H9 (cell line): ENCODE measurements around the gene ZNF804A. TPM values are rescaled to one million over a fixed set of nuclear protein-coding genes. Genes with fewer than 3 reads are reported as not detected.

Source experiments
- DNase-seq: peaks from one replicate; pipeline ENCODE4 v3.0.0-alpha.2; 2017
- H2AFZ ChIP-seq: one replicate; pipeline ENCODE4 v1.6.1; 2013; ENCODE audit warnings: mild to moderate bottlenecking, low read length, control low read depth, moderate library complexity
- H2AK5ac ChIP-seq: 2 replicates; pipeline ENCODE4 v1.6.1; 2013; ENCODE audit warnings: low read length, control low read depth, mixed read lengths; ENCODE audit not compliant: insufficient read length
- H2BK120ac ChIP-seq: one replicate; pipeline ENCODE4 v1.6.1; 2013; ENCODE audit warnings: low read depth, mild to moderate bottlenecking, low read length, control low read depth, inconsistent platforms; ENCODE audit not compliant: poor library complexity, severe bottlenecking
- H2BK12ac ChIP-seq: 2 replicates; pipeline ENCODE4 v1.6.1; 2013; ENCODE audit warnings: low read length, control low read depth, mixed read lengths, low read depth; ENCODE audit not compliant: insufficient read length
- H2BK15ac ChIP-seq: 2 replicates; pipeline ENCODE4 v1.6.1; 2013; ENCODE audit warnings: low read depth, low read length, control low read depth
- H2BK20ac ChIP-seq: one replicate; pipeline ENCODE4 v1.6.1; 2013; ENCODE audit warnings: low read depth, mild to moderate bottlenecking, low read length, control low read depth, inconsistent platforms; ENCODE audit not compliant: poor library complexity, severe bottlenecking
- H2BK5ac ChIP-seq: 2 replicates; pipeline ENCODE4 v1.6.1; 2013; ENCODE audit warnings: low read length, control low read depth, mixed read lengths; ENCODE audit not compliant: insufficient read length
- H3K14ac ChIP-seq: 2 replicates; pipeline ENCODE4 v1.6.1; 2013; ENCODE audit warnings: low read length, control low read depth; ENCODE audit not compliant: insufficient read depth
- H3K18ac ChIP-seq: 2 replicates; pipeline ENCODE4 v1.6.1; 2013; ENCODE audit warnings: low read depth, mild to moderate bottlenecking, mixed read lengths, low read length, control low read depth; ENCODE audit not compliant: insufficient read length
- H3K23ac ChIP-seq: 2 replicates; pipeline ENCODE4 v1.6.1; 2013; ENCODE audit warnings: low read length, control low read depth, mixed read lengths, low read depth; ENCODE audit not compliant: insufficient read length
- H3K23me2 ChIP-seq: 2 replicates; pipeline ENCODE4 v1.6.1; 2013; ENCODE audit warnings: low read depth, mild to moderate bottlenecking, mixed read lengths, low read length, control low read depth; ENCODE audit not compliant: insufficient read length, poor library complexity, severe bottlenecking
- H3K27ac ChIP-seq: 2 replicates; pipeline ENCODE4 v1.5.1; 2013; ENCODE audit warnings: low read length, control low read depth, mixed read lengths, low read depth; ENCODE audit not compliant: insufficient read length
- H3K27me3 ChIP-seq: 2 replicates; pipeline ENCODE4 v1.6.1; 2013; ENCODE audit warnings: low read length, control low read depth, inconsistent platforms; ENCODE audit not compliant: insufficient read depth
- H3K4ac ChIP-seq: 2 replicates; pipeline ENCODE4 v1.6.1; 2013; ENCODE audit warnings: low read depth, mild to moderate bottlenecking, control low read depth, inconsistent platforms, low read length, moderate library complexity
- H3K4me1 ChIP-seq: 2 replicates; pipeline ENCODE4 v1.6.1; 2013; ENCODE audit warnings: low read length, control low read depth, inconsistent platforms; ENCODE audit not compliant: insufficient read depth
- H3K4me2 ChIP-seq: 2 replicates; pipeline ENCODE4 v1.6.1; 2013; ENCODE audit warnings: low read length, control low read depth, mixed read lengths; ENCODE audit not compliant: insufficient read length, insufficient read depth
- H3K56ac ChIP-seq: 2 replicates; pipeline ENCODE4 v1.6.1; 2013; ENCODE audit warnings: low read depth, mild to moderate bottlenecking, mixed read lengths, low read length, control low read depth; ENCODE audit not compliant: insufficient read length
- H3K79me1 ChIP-seq: 2 replicates; pipeline ENCODE4 v1.6.1; 2013; ENCODE audit warnings: low read depth, mild to moderate bottlenecking, moderate library complexity, low read length, control low read depth, inconsistent platforms; ENCODE audit not compliant: insufficient read depth, poor library complexity, severe bottlenecking
- H3K79me2 ChIP-seq: 2 replicates; pipeline ENCODE4 v1.6.1; 2013; ENCODE audit warnings: low read length, control low read depth, inconsistent platforms; ENCODE audit not compliant: insufficient read depth
- H3K9ac ChIP-seq: 2 replicates; pipeline ENCODE4 v1.6.1; 2013; ENCODE audit warnings: low read length, control low read depth, mixed read lengths; ENCODE audit not compliant: insufficient read length; ENCODE audit errors: extremely low read depth
- H3K9me3 ChIP-seq: one replicate; pipeline ENCODE4 v1.6.1; 2013; ENCODE audit warnings: low read depth, low read length, inconsistent platforms; ENCODE audit not compliant: control insufficient read depth
- H3T11ph ChIP-seq: one replicate; pipeline ENCODE4 v1.6.1; 2013; ENCODE audit warnings: mild to moderate bottlenecking, low read length, control low read depth, inconsistent platforms
- H4K20me1 ChIP-seq: one replicate; pipeline ENCODE4 v1.6.1; 2013; ENCODE audit not compliant: control insufficient read depth, insufficient read length, insufficient read depth
- H4K5ac ChIP-seq: 2 replicates; pipeline ENCODE4 v1.6.1; 2013; ENCODE audit warnings: low read depth, mild to moderate bottlenecking, mixed read lengths, low read length, control low read depth; ENCODE audit not compliant: insufficient read length
- H4K8ac ChIP-seq: replicated peaks from 2 replicates; pipeline ENCODE4 v1.6.1; 2013; ENCODE audit warnings: low read length, control low read depth, mixed read lengths, low read depth; ENCODE audit not compliant: insufficient read length
- H4K91ac ChIP-seq: 2 replicates; pipeline ENCODE4 v1.6.1; 2013; ENCODE audit warnings: low read depth, mild to moderate bottlenecking, moderate library complexity, mixed read lengths, low read length, control low read depth; ENCODE audit not compliant: insufficient read length
- H3K27ac Mint-ChIP-seq, 3 experiments: 2 replicates in 2 of 3; 3 replicates in 1 of 3; pipeline ENCODE4 v1.8.0; 2020 to 2021; ENCODE audit warnings: mixed read lengths in 3 of 3, mild to moderate bottlenecking in 1 of 3, moderate library complexity in 1 of 3
- H3K27me3 Mint-ChIP-seq: 2 replicates; pipeline ENCODE4 v1.8.0; 2021; ENCODE audit warnings: low read depth, mild to moderate bottlenecking, moderate library complexity, mixed read lengths
- H3K36me3 Mint-ChIP-seq, 3 experiments: 2 replicates in 2 of 3; 3 replicates in 1 of 3; pipeline ENCODE4 v1.8.0; 2020 to 2021; ENCODE audit warnings: low read depth in 3 of 3, mixed read lengths in 3 of 3; ENCODE audit not compliant: insufficient read depth in 1 of 3
- H3K4me1 Mint-ChIP-seq, 2 experiments: 2 replicates each; pipeline ENCODE4 v1.8.0; 2020; ENCODE audit warnings: mixed read lengths in 2 of 2
- H3K4me3 Mint-ChIP-seq, 2 experiments: 2 replicates in 1 of 2; 3 replicates in 1 of 2; pipeline ENCODE4 v1.8.0; 2020 to 2021; ENCODE audit warnings: mild to moderate bottlenecking in 2 of 2, mixed read lengths in 2 of 2, moderate library complexity in 1 of 2
- H3K9me3 Mint-ChIP-seq, 2 experiments: 2 replicates in 1 of 2; 3 replicates in 1 of 2; pipeline ENCODE4 v1.8.0; 2020; ENCODE audit warnings: mild to moderate bottlenecking in 2 of 2, mixed read lengths in 2 of 2, moderate library complexity in 1 of 2
- WGBS: extraction: QIAGEN DNeasy Blood & Tissue Kit; methylation state at CpG from one replicate; pipeline ENCODE4 v1.1.7; 2013; ENCODE audit warnings: missing lambda C conversion rate, low lambda C conversion rate, mixed read lengths; ENCODE audit not compliant: insufficient read length; ENCODE audit errors: extremely low coverage; 5-methylcytosine and 5-hydroxymethylcytosine counted together
- total RNA-seq: library from RNA; stranded (reverse); gene quantifications from 2 replicates; pipeline ENCODE4 v1.2.1, GENCODE V29; 2021
- TF ChIP-seq, protein P1 (sequence below): fragments of 200-600 bp; sonication (generic); conservative IDR thresholded peaks from 3 replicates; pipeline ENCODE4 v1.8.0; 2021; ENCODE audit warnings: antibody characterized with exemption, mild to moderate bottlenecking

The ZNF804A gene
- total RNA-seq, 1 experiment from 2014 or later = not detected

DNA sequence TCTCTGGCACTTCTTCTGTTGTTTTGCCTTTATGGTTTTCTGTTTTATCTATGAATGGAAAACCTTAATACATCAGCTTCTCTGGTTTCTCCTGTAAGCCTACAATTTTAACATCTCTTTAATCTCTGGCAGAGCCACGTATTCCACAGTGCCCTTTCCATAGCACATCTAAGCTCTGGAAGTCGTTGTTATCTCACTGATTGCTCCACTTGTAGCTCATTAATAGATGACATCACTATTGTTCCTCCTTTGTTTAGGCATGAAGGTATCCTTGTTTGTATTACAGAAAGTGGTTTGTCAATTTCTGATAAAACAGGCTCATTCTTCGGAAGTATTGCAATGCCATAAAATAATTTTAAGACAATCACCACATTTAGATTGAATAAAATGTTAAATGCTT lies 185.2 kb downstream of the ZNF804A start:
- Histone ChIP-seq H2BK5ac (no peak overlapping the region), H3K18ac (no peak overlapping the region), H2BK120ac (no peak overlapping the region), H3K23me2 (no peaks in the 10 kb centered on the region), H2BK12ac (no peak overlapping the region), H3K4me2 (no peak overlapping the region), H2AK5ac (no peak overlapping the region), H3K27ac (no peak overlapping the region), H2BK20ac (no peak overlapping the region), H3K27me3 (no peaks in the 10 kb centered on the region), H2AFZ (no peak overlapping the region), H3K9ac (no peak overlapping the region), H2BK15ac (no peak overlapping the region), H3K23ac (no peak overlapping the region), H3K79me1 (no peaks in the 10 kb centered on the region), H3K4me1 (no peaks in the 10 kb centered on the region), H3K56ac (no peak overlapping the region), H3K9me3 (no peaks in the 10 kb centered on the region), H3K14ac (no peak overlapping the region), H4K20me1 (no peaks in the 10 kb centered on the region), H3T11ph (no peak overlapping the region), H4K8ac (no peak overlapping the region), H3K79me2 (no peaks in the 10 kb centered on the region), H4K5ac (no peak overlapping the region), H3K4ac (no peak overlapping the region), H4K91ac (no peak overlapping the region)
- Mint-ChIP-seq H3K27ac (no peak overlapping the region), H3K4me1 (peaks cover 5 to 7% of the 10 kb centered on the region in 2 experiments), H3K36me3 (no peaks in the 10 kb centered on the region), H3K4me3 (no peak overlapping the region), H3K9me3 (no peaks in the 10 kb centered on the region), H3K27me3 (no peaks in the 10 kb centered on the region)
- DNase-seq = no peak
- WGBS = no CpG with 5 or more reads among the region's 3 CpGs
- TF ChIP-seq, protein P1, sequence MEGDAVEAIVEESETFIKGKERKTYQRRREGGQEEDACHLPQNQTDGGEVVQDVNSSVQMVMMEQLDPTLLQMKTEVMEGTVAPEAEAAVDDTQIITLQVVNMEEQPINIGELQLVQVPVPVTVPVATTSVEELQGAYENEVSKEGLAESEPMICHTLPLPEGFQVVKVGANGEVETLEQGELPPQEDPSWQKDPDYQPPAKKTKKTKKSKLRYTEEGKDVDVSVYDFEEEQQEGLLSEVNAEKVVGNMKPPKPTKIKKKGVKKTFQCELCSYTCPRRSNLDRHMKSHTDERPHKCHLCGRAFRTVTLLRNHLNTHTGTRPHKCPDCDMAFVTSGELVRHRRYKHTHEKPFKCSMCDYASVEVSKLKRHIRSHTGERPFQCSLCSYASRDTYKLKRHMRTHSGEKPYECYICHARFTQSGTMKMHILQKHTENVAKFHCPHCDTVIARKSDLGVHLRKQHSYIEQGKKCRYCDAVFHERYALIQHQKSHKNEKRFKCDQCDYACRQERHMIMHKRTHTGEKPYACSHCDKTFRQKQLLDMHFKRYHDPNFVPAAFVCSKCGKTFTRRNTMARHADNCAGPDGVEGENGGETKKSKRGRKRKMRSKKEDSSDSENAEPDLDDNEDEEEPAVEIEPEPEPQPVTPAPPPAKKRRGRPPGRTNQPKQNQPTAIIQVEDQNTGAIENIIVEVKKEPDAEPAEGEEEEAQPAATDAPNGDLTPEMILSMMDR = no peak
